Testis (tissue), 5 donors: ENCODE results near the gene ITGB2. TPM values are rescaled to one million over a fixed set of nuclear protein-coding genes. Genes with fewer than 3 reads are reported as not detected.

ENCODE experiments used
- DNase-seq: peaks from one replicate; pipeline ENCODE4 v3.0.0-alpha.2; 2019
- H3K27ac ChIP-seq, 2 donors: fragments of 200-600 bp; sonication (generic); one replicate each; pipeline ENCODE4 v1.5.1; 2019
- H3K27me3 ChIP-seq: fragments of 200-600 bp; sonication (generic); one replicate; pipeline ENCODE4 v1.5.1; 2019
- H3K36me3 ChIP-seq: fragments of 200-600 bp; sonication (generic); one replicate; pipeline ENCODE4 v1.5.1; 2017; ENCODE audit warnings: low read depth; ENCODE audit errors: missing control alignments
- H3K4me1 ChIP-seq: fragments of 200-600 bp; sonication (generic); one replicate; pipeline ENCODE4 v1.5.1; 2019
- H3K4me3 ChIP-seq, 2 donors: fragments of 200-600 bp; sonication (generic); one replicate each; pipeline ENCODE4 v1.5.1; 2017 to 2019
- H3K9me3 ChIP-seq: fragments of 200-600 bp; sonication (generic); one replicate; pipeline ENCODE4 v1.5.1; 2017
- POLR2A ChIP-seq: fragments of 450-650 bp; IDR thresholded peaks from one replicate; pipeline ENCODE4 v1.6.1; 2017; ENCODE audit warnings: antibody characterized with exemption, mild to moderate bottlenecking, moderate library complexity
- WGBS, 2 donors: methylation state at CpG; one replicate each; pipeline ENCODE4 v1.1.5; 2018; 5-methylcytosine and 5-hydroxymethylcytosine counted together
- intact Hi-C: fragments of 100-400 bp; cut with DNase I; formaldehyde crosslinking; loops from one replicate; pipeline ENCODE4 v1.15.1; 2023; ENCODE audit warnings: low total_unique reads
- long read RNA-seq, 2 donors: transcript quantifications; one replicate each; lab custom pipeline, GENCODE V29; 2026
- polyA plus RNA-seq: library from polyadenylated mRNA; stranded (reverse); fragments of 350-450 nt; fragmentation: Illumina TruSeq; extraction: RNeasy Lipid Tissue Mini Kit (QIAGEN cat#74804); gene quantifications from one replicate; pipeline ENCODE4 v1.2.3, GENCODE V29; 2014; ENCODE audit warnings: low read depth, low replicate concordance; ENCODE audit not compliant: insufficient read depth
- total RNA-seq, 2 donors: library from RNA; depleted of rRNA; stranded (reverse); fragments of >200 nt; gene quantifications; one replicate each; pipeline ENCODE4 v1.2.3, GENCODE V29; 2016
- TF ChIP-seq, protein P1 (sequence below), 3 experiments: fragments of 450-650 bp in 2 of 3; fragments of 200-600 bp in 1 of 3; sonication (generic) in 1 of 3; IDR thresholded peaks; one replicate each; pipeline ENCODE4 v1.5.1; 2016 to 2019; ENCODE audit warnings: antibody characterized with exemption in 3 of 3, mild to moderate bottlenecking in 2 of 3, moderate library complexity in 1 of 3

The ITGB2 gene
- total RNA-seq (10 to 100 TPM in 1 of 2 donors, 1 to 10 TPM in 1; 5.6 to 29.5 TPM), polyA plus RNA-seq (27.4 TPM)
- long read RNA-seq, donor 1, partial matches to known transcripts, result 0 of 1 reads
- long read RNA-seq, donor 1, other reads (novel, unspliced or antisense), result 0 of 1 reads
- long read RNA-seq, donor 2, partial matches to known transcripts, result 0 of 1 reads
- long read RNA-seq, donor 2, other reads (novel, unspliced or antisense), result 0 of 1 reads

DNA sequence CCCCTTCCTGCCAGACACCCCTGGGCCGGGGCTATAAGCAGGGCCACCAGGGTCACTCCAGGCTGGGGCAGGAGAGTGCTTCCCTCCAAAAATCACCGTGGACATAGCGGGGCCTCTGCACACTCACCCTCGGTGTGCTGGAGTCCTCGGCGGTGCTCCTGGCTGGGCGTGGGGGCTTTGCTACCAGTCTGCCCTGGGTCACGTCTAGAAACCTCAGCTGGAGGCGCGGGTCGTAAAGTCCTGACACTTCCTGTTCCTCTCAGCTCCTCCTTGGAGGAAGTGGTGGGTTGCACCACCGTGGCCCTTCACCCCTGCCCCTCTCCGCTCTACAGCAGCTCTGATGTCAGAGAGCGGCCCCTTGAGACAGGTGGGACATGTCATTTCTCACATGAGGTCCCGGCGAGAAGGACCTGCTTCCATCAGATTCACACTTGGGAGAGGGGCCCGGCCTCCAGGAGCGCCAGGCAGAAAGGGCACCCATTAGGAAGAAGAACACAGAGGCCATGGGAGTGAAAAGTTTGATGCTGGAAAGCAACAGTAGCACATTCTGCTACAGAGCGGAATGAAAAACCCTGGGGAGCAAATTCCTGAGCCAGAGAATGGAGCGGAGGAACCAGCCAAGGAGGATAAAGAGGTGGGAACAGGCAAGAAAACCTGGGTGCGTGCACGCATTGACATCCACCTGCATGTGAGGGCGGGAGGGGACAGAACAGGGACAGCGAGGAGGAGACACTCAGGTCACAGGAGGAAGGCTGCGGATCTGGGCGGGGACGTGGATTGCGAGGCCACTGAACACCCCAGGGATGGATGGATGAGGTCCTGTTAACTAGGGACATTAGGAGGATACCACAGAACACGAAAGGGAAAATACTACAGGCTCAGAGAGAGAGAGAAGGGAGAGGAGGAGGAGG is at the start of gene ITGB2:
Gene ITGB2 (minus strand): TSS at position 206 of the 911 bp plus-strand sequence. CDS start 10,117 bp downstream, outside the sequence.
- no peak within 1 kb of the TSS for H3K27ac ChIP-seq

DNA sequence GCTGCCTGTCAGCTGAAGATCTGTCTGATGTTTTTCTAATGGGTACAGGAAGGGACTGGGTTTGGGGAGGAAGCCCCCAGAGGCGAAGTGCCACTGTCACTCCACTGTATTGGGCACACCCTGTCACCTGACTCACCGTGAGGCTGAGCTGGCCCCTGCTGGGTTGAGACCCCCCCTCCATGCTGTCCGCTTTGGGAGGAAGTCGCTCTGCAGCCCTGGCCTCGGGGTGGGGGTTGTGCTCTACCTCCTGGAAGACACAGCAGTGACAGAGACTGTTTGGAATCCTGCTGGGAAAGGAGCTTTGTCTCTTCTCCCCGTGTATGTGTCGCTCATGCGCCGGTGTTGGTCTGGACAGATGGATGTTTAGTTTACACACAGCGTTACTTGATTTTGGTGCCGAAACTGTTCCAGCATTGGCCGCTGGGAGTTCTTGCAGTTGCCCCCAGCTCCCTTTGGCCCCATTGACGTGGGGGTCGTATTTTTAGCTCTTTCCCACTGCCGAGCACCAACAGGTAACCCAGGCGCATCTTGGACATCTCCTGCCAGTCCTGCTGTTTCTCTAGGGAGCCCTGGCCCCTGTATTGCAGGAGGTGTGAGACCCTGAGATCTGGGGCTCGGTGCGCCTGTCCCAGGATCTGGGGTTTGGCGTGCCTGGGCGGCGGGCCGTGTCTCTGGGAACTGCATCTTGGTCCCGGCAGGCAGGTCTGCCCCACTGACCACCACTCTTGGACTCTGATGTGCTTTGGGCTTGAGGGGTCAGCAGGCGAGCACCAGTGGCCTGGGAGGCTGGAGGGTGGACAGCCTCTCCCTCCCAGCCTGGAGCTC is 49.4 kb upstream of the ITGB2 start:
- Histone ChIP-seq H3K27ac (no peak overlapping the region), H3K9me3 (no peaks in the 10 kb centered on the region), H3K4me3 (no peak overlapping the region), H3K27me3 (no peaks in the 10 kb centered on the region), H3K36me3 (no peaks in the 10 kb centered on the region), H3K4me1 (no peaks in the 10 kb centered on the region)
- WGBS, 2 donors, result 85 to 88% methylated on average over 15 to 24 of the region's 24 CpGs
- intact Hi-C loops, result no loop called here
- no peak for DNase-seq
- no peak for TF ChIP-seq POLR2A
- TF ChIP-seq, protein P1, sequence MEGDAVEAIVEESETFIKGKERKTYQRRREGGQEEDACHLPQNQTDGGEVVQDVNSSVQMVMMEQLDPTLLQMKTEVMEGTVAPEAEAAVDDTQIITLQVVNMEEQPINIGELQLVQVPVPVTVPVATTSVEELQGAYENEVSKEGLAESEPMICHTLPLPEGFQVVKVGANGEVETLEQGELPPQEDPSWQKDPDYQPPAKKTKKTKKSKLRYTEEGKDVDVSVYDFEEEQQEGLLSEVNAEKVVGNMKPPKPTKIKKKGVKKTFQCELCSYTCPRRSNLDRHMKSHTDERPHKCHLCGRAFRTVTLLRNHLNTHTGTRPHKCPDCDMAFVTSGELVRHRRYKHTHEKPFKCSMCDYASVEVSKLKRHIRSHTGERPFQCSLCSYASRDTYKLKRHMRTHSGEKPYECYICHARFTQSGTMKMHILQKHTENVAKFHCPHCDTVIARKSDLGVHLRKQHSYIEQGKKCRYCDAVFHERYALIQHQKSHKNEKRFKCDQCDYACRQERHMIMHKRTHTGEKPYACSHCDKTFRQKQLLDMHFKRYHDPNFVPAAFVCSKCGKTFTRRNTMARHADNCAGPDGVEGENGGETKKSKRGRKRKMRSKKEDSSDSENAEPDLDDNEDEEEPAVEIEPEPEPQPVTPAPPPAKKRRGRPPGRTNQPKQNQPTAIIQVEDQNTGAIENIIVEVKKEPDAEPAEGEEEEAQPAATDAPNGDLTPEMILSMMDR (IDR thresholded peaks at IDR 0.05), result no peak

More for the DNA sequence above, at the start of gene ITGB2:
- Histone ChIP-seq H3K27me3 (no peaks in the 10 kb centered on the region), H3K36me3 (no peaks in the 10 kb centered on the region), H3K9me3 (no peaks in the 10 kb centered on the region), H3K4me1 (no peaks in the 10 kb centered on the region), H3K4me3 (peak within 1 kb of the TSS in 1 of 2 donors; percentile 26)
- intact Hi-C loops, result no loop called here
- TF ChIP-seq, protein P1 (IDR thresholded peaks at IDR 0.05), result no peak
- no peak for DNase-seq
- WGBS, 2 donors, result 70 to 73% methylated on average over 22 to 29 of the region's 29 CpGs

DNA sequence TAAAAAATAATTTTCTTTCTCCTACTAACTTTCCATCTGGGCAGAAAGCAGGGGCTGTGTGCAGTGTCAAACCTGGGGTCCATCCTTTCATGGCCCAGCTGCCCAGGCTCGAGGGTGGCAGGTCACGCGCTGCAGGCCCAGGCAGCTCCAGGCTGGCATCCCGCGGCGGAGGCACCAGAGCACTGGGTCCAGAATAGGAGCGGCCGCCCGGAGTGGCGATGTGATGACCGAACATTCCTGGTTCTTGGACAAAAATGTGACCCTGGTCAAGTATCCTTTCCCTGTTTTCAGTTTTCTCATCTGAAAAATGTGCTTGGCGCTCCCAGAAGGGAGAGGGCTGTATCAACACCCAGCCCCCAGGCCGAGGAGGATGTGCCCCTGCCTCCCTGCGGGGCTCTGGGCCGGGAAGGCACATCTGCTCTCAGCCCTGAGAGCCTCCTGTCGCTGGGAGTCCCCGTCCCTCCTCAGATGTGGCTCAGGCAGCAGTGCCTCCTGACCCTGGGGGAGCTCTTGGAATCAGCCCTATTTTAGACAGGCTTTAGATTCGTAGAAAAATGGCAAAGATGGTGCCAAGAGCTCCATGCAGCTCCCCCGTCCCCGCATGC is 48.5 kb upstream of the ITGB2 start:
- Histone ChIP-seq H3K9me3 (no peaks in the 10 kb centered on the region), H3K4me1 (no peaks in the 10 kb centered on the region), H3K36me3 (no peaks in the 10 kb centered on the region), H3K27me3 (no peaks in the 10 kb centered on the region), H3K27ac (no peak overlapping the region), H3K4me3 (no peak overlapping the region)
- no peak for DNase-seq
- intact Hi-C loops, result no loop called here
- 80 to 82% methylated on average over 14 to 20 of the region's 20 CpGs for WGBS, 2 donors
- TF ChIP-seq, protein P1 (IDR thresholded peaks at IDR 0.05), result no peak
- no peak for TF ChIP-seq POLR2A

DNA sequence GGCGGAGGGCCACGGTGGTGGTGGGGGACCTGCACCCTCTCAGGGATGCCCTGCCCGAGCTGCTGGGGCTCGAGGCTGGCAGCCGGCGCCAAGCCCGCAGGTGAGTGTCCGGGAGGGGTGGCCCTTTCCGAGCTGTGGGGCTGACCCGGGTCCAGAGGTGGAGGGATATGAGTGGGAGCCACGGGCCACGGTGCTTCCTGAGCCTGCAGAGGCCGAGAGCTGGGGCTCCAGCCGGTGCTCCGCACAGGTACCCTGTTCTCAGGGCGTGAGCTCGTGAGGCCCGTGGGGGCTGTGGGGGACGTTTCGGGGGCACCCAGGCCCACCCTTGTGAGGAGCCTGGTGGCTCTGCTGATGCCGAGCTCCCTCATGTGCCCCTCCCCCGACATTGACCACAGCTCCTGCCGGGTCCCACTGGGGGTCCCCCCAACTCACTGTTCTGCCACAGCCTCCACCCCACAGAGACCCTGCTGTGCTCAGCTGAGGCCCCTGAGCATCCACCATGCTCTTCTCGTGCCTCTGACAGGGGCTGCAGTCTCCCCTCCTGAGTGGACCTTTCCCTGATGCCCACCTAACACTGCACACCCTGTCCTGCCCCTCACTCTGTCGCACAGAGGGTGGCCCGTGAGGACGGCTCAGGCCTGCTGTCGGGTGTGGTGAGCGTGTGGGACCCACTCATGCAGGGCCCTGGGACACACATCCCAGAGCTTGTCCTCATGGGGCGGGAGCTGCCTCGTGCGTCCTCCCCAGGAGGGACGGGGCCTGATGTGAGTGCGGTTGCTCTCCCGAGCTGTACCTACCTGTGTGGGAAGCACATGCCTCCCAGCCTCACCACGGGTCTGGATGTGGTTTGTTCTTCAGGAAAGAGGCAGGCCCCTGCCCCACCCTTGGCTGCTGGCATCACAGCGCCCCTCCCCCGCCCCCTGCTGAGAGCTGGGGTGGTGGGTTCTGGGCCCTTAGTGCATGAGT is 46.7 kb upstream of the ITGB2 start:
- intact Hi-C loops, result no loop called here
- Histone ChIP-seq H3K27me3 (no peaks in the 10 kb centered on the region), H3K27ac (no peak overlapping the region), H3K9me3 (no peaks in the 10 kb centered on the region), H3K36me3 (no peaks in the 10 kb centered on the region), H3K4me3 (no peak overlapping the region), H3K4me1 (no peaks in the 10 kb centered on the region)
- 74 to 91% methylated on average over 4 to 38 of the region's 38 CpGs for WGBS, 2 donors
- DNase-seq, result no peak
- TF ChIP-seq POLR2A, result no peak
- TF ChIP-seq, protein P1 (IDR thresholded peaks at IDR 0.05), result no peak
